NCI-H146 treated with DMSO at 0.1 percent for 48 hours (cell line): Measurements from ENCODE around the gene DCTN4.

ENCODE experiments used
- DNase-seq: peaks from one replicate; lab custom pipeline; 2025; ENCODE audit not compliant: unreplicated experiment; lab: John Stamatoyannopoulos, UW

The DCTN4 gene

GRCh38 chr5:150740992-150741391 is 17.8 kb downstream of the DCTN4 start:
- no peak for DNase-seq

GRCh38 chr5:150738862-150739261 is 20.0 kb downstream of the DCTN4 start:
- no peak for DNase-seq

- DNase-seq: no peak
Measured at GRCh38 chr5:150734579-150735384, 24.0 kb downstream of the DCTN4 start.

- DNase-seq: no peak
Measured at GRCh38 chr5:150731669-150732242, 27.1 kb downstream of the DCTN4 start.

GRCh38 chr5:150729859-150730258 is 29.0 kb downstream of the DCTN4 start:
- DNase-seq: no peak

GRCh38 chr5:150723845-150724244 is 35.0 kb downstream of the DCTN4 start:
- DNase-seq: no peak

- DNase-seq: no peak
Measured at GRCh38 chr5:150710165-150710564, 48.7 kb downstream of the DCTN4 start.

- DNase-seq: no peak
Measured at GRCh38 chr5:150706776-150707390, 51.9 kb downstream of the DCTN4 start.

- DNase-seq: no peak
Measured at GRCh38 chr5:150703762-150704161, 55.1 kb downstream of the DCTN4 start.

GRCh38 chr5:150700594-150701377 is 58.0 kb downstream of the DCTN4 start, which contains the start of gene RBM22:
RBM22 (minus strand) TSS chr5:150701062; CDS start chr5:150700985, 77 bp downstream.
- peak; percentile 65 for DNase-seq

- no peak for DNase-seq
Measured at GRCh38 chr5:150700246-150700593, 58.6 kb downstream of the DCTN4 start.

- DNase-seq: no peak
Measured at GRCh38 chr5:150694612-150695011, 64.2 kb downstream of the DCTN4 start.

GRCh38 chr5:150692276-150692675 is 66.5 kb downstream of the DCTN4 start:
- DNase-seq: no peak

GRCh38 chr5:150690760-150691159 is 68.1 kb downstream of the DCTN4 start:
- DNase-seq: no peak

GRCh38 chr5:150689120-150689519 is 69.7 kb downstream of the DCTN4 start:
- DNase-seq: no peak

GRCh38 chr5:150676578-150676977 is 82.2 kb downstream of the DCTN4 start:
- DNase-seq: no peak

- no peak for DNase-seq
Measured at GRCh38 chr5:150675069-150675468, 83.7 kb downstream of the DCTN4 start.

- no peak for DNase-seq
Measured at GRCh38 chr5:150674341-150674821, 84.4 kb downstream of the DCTN4 start.

- no peak for DNase-seq
Measured at GRCh38 chr5:150672884-150673275, 85.9 kb downstream of the DCTN4 start.

GRCh38 chr5:150672237-150672883 is 86.5 kb downstream of the DCTN4 start:
- peak; percentile 15 for DNase-seq
